ENCODE measurements around the gene FYTTD1. TPM values are rescaled to one million over a fixed set of nuclear protein-coding genes. Genes with fewer than 3 reads are reported as not detected.

Gene FYTTD1, protein sequence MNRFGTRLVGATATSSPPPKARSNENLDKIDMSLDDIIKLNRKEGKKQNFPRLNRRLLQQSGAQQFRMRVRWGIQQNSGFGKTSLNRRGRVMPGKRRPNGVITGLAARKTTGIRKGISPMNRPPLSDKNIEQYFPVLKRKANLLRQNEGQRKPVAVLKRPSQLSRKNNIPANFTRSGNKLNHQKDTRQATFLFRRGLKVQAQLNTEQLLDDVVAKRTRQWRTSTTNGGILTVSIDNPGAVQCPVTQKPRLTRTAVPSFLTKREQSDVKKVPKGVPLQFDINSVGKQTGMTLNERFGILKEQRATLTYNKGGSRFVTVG
- total RNA-seq (10 to 100 TPM; 23.8 to 70.5 (median 58.0) TPM), polyA plus RNA-seq (10 to 100 TPM; 16.8 to 49.6 TPM)
- long read RNA-seq, donor 1, full-length matches to known transcripts = 85 of 97 reads
- long read RNA-seq, donor 1, partial matches to known transcripts = 4 of 97 reads
- long read RNA-seq, donor 1, other reads (novel, unspliced or antisense) = 8 of 97 reads
- long read RNA-seq, donor 2, full-length matches to known transcripts = 63 of 82 reads
- long read RNA-seq, donor 2, partial matches to known transcripts = 19 of 82 reads
- long read RNA-seq, donor 2, other reads (novel, unspliced or antisense) = 0 of 82 reads
- long read RNA-seq, donor 3, full-length matches to known transcripts = 90 of 137 reads
- long read RNA-seq, donor 3, partial matches to known transcripts = 5 of 137 reads
- long read RNA-seq, donor 3, other reads (novel, unspliced or antisense) = 42 of 137 reads

DNA sequence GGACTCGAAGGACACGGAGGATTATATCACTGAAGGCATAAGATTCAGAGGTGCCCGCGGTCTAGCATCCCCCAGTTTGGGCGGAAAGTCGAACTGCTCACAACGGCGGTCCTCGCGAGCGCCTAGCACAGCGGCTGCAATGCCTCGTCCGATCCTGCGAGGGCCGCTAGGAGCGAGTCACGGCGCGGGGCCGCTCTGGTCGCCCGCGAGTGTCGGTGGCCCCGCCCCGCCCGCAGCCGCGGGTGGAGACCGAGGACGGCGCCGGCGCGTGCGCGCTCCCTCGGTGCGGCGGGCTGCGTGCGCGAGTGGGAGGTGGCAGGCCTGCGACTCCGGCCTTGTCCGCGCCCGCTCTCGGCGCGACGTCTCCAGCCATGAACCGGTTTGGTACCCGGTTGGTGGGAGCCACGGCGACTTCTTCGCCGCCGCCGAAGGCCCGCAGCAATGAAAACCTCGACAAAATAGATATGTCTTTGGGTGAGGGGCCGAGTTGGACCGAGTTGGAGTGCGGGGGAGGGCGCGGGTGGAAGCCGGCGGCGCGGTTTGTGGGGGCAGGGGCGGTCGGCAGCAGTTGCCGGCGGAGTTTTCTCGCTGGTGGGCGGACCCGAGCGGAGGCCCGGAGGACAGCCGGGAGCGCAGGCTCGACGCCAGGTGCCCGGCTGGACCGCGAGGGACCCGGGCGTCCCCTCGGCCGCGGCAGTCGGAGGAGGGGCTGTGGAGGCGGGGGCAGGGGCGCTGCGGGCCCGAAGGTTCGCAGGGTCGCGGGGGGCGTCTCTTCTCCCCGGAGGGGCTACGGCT, at the start of gene FYTTD1:
TSS of gene FYTTD1 (plus strand) at position 283 of the 795 bp plus-strand sequence. CDS start at position 372, 89 bp downstream.
- WGBS, 3 donors = 0 to 1% (median 0%) methylated on average over 74 to 104 of the region's 104 CpGs
- intact Hi-C loops (cut with DNase I) = no loop called here
- Histone ChIP-seq H3K4me1 (ENCODE audit: insufficient read depth) (peaks cover 4% of the 10 kb centered on the region), H3K4me3 (peak within 1 kb of the TSS; percentile 85), H3K27ac (peak within 1 kb of the TSS; percentile 87 to 93), H3K9me3 (no peaks in the 10 kb centered on the region), H3K27me3 (no peaks in the 10 kb centered on the region), H3K36me3 (no peaks in the 10 kb centered on the region)
- peak; percentile 86 to 95 (median 90) for DNase-seq
- TF ChIP-seq POLR2A (IDR thresholded peaks at IDR 0.05) (peak; percentile 85), EP300 (IDR thresholded peaks at IDR 0.05) (no peak)
- TF ChIP-seq, protein P1, sequence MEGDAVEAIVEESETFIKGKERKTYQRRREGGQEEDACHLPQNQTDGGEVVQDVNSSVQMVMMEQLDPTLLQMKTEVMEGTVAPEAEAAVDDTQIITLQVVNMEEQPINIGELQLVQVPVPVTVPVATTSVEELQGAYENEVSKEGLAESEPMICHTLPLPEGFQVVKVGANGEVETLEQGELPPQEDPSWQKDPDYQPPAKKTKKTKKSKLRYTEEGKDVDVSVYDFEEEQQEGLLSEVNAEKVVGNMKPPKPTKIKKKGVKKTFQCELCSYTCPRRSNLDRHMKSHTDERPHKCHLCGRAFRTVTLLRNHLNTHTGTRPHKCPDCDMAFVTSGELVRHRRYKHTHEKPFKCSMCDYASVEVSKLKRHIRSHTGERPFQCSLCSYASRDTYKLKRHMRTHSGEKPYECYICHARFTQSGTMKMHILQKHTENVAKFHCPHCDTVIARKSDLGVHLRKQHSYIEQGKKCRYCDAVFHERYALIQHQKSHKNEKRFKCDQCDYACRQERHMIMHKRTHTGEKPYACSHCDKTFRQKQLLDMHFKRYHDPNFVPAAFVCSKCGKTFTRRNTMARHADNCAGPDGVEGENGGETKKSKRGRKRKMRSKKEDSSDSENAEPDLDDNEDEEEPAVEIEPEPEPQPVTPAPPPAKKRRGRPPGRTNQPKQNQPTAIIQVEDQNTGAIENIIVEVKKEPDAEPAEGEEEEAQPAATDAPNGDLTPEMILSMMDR (IDR thresholded peaks at IDR 0.05) = peak; percentile 37 to 82 (median 70)

DNA sequence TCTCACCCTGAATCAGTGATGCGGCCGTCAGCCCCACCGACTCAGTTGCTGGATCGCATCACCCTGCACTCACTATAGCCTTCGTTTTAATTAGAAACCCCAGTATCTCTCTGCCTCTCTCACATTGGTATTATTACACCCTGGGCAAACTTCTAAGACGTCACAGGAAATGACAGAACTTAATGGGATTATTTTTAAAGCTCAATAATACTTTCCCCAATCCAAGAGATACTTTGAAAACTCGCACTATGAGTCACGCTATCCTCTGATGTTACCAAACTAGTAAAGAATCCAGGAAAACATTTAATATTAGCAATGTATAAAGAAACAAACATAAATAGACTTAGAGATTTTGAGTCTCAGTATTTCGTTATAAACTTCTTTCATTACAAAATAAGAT, 49.6 kb upstream of the FYTTD1 start:
- H3K4me1 ChIP-seq (ENCODE audit: insufficient read depth) = no peaks in the 10 kb centered on the region
- intact Hi-C loops (cut with DNase I) = loop anchor here in 1 of 4 donors (2.0 kb wide), 1 partner anchor 21 kb away; no protein-coding TSS in a partner anchor
- H3K9me3 ChIP-seq = no peaks in the 10 kb centered on the region
- H3K27ac ChIP-seq = no peak overlapping the region
- H3K36me3 ChIP-seq = no peaks in the 10 kb centered on the region
- H3K4me3 ChIP-seq = no peak overlapping the region
- H3K27me3 ChIP-seq = no peaks in the 10 kb centered on the region
- 84 to 94% (median 89%) methylated on average over 9 of the region's 9 CpGs for WGBS, 3 donors
- DNase-seq = no peak
- TF ChIP-seq, protein P1 (IDR thresholded peaks at IDR 0.05) = no peak
- no peak for TF ChIP-seq EP300 (IDR thresholded peaks at IDR 0.05)
- TF ChIP-seq POLR2A (IDR thresholded peaks at IDR 0.05) = no peak

DNA sequence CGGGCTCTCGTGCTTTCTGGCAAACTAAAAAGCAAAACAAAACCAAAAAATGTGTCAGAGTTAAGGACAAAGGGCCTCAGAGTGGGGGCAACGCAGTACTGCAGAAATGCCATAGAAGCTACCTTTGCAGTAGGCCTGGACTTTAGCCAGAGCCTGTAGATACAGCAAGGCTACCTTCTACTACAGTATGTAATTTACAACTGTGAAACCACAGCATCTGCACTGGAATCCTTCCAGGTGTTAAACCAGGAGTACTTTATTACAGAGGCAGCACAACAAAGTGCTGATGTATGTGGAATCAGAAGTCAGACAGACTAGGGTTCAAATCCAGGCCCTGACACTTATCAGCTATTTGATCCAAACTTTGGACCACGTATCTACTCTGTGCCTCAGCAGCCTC, 47.8 kb upstream of the FYTTD1 start:
- Histone ChIP-seq H3K36me3 (no peaks in the 10 kb centered on the region), H3K4me3 (no peak overlapping the region), H3K4me1 (ENCODE audit: insufficient read depth) (no peaks in the 10 kb centered on the region), H3K27ac (no peak overlapping the region), H3K9me3 (no peaks in the 10 kb centered on the region), H3K27me3 (no peaks in the 10 kb centered on the region)
- 85 to 91% (median 89%) methylated on average over 4 of the region's 4 CpGs for WGBS, 3 donors
- intact Hi-C loops (cut with DNase I) = loop anchor here in 1 of 4 donors (2.0 kb wide), 1 partner anchor 19 kb away; no protein-coding TSS in a partner anchor
- DNase-seq = no peak
- TF ChIP-seq POLR2A (IDR thresholded peaks at IDR 0.05) = no peak
- TF ChIP-seq EP300 (IDR thresholded peaks at IDR 0.05) = no peak
- TF ChIP-seq, protein P1 (IDR thresholded peaks at IDR 0.05) = no peak

DNA sequence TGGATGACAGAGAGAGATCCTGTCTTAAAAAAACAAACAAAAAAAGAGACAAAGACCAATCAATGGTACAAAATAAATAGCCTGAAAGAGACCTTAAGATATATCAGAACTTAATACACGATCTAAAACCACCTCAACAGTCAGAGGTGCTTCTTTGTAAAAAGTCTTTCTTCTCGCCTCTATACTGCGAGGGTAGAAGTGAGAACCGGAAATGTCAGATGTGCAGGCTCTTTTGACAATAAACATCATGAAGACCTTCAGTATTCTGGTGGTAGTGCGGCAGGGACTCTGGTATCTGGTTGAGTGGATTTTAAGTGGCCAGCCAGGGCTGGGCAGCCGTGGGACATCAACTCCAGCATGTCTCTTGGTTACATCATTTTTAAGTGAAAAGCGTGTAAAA, 43.0 kb upstream of the FYTTD1 start:
- Histone ChIP-seq H3K27me3 (no peaks in the 10 kb centered on the region), H3K36me3 (no peaks in the 10 kb centered on the region), H3K4me3 (no peak overlapping the region), H3K27ac (no peak overlapping the region), H3K9me3 (no peaks in the 10 kb centered on the region), H3K4me1 (ENCODE audit: insufficient read depth) (no peaks in the 10 kb centered on the region)
- no peak for DNase-seq
- WGBS, 3 donors = 95 to 97% (median 96%) methylated on average over 7 of the region's 7 CpGs
- TF ChIP-seq, protein P1 (IDR thresholded peaks at IDR 0.05) = no peak
- no peak for TF ChIP-seq EP300 (IDR thresholded peaks at IDR 0.05)
- no peak for TF ChIP-seq POLR2A (IDR thresholded peaks at IDR 0.05)
- intact Hi-C loops (cut with DNase I) = no loop called here

Data from ovary (tissue), 10 donors.